Panc1 (cell line): ENCODE data around the gene SNRNP25. TPM values are rescaled to one million over a fixed set of nuclear protein-coding genes. Genes with fewer than 3 reads are reported as not detected.

Experiments
- ATAC-seq: fragments of 200-7000 bp; cut with Tn5 transposase; 2 replicates; pipeline ENCODE4 v1.9.1; 2020; ENCODE audit warnings: mild to moderate bottlenecking, moderate library complexity
- BruUV-seq: library from RNA; stranded (reverse); fragments of 400-500 nt; replicated peaks from 2 replicates; lab custom pipeline; 2021; lab: Mats Ljungman, UMichigan
- CTCF ChIA-PET: fragments of 300-600 bp; sonication (Branson Sonifier 250); formaldehyde crosslinking; loops from one replicate; lab custom pipeline; 2022; ENCODE audit warnings: antibody characterized with exemption; lab: Charles Lee
- POLR2A ChIA-PET: fragments of 300-600 bp; sonication (Branson Sonifier 250); formaldehyde crosslinking; loops from one replicate; lab custom pipeline; 2022; ENCODE audit warnings: antibody characterized with exemption; lab: Charles Lee
- DNase-seq: peaks from one replicate; pipeline ENCODE4 v3.0.0-alpha.2; 2010; ENCODE audit warnings: low read depth, low spot score
- H3K27ac ChIP-seq: 2 replicates; pipeline ENCODE4 v1.5.1; 2011; ENCODE audit warnings: mild to moderate bottlenecking, low read length, inconsistent platforms
- H3K27me3 ChIP-seq: fragments of 200-500 bp; sonication (Bioruptor generic); 2 replicates; pipeline ENCODE4 v1.6.0; 2014; ENCODE audit warnings: low read length, inconsistent platforms; ENCODE audit not compliant: control insufficient read depth, insufficient read depth
- H3K36me3 ChIP-seq: fragments of 200-500 bp; sonication (Bioruptor generic); 2 replicates; pipeline ENCODE4 v1.5.1; 2014; ENCODE audit warnings: inconsistent platforms, mild to moderate bottlenecking, low read length, moderate library complexity; ENCODE audit not compliant: control insufficient read depth, insufficient read depth
- H3K4me1 ChIP-seq: 2 replicates; pipeline ENCODE4 v1.5.1; 2011; ENCODE audit warnings: inconsistent platforms, mild to moderate bottlenecking, low read length, moderate library complexity; ENCODE audit not compliant: control insufficient read depth, insufficient read depth
- H3K4me3 ChIP-seq, 2 experiments: 2 replicates each; pipeline ENCODE4 v1.5.1; 2011 to 2012; ENCODE audit warnings: low read depth in 2 of 2, low read length in 2 of 2, mild to moderate bottlenecking in 2 of 2, inconsistent platforms in 1 of 2, moderate library complexity in 1 of 2
- H3K9me3 ChIP-seq: fragments of 200-500 bp; sonication (Bioruptor generic); 2 replicates; pipeline ENCODE4 v1.5.1; 2014; ENCODE audit warnings: low read depth, mild to moderate bottlenecking, inconsistent platforms, low read length, moderate library complexity; ENCODE audit not compliant: control insufficient read depth, insufficient read depth
- POLR2AphosphoS5 ChIP-seq: IDR thresholded peaks from 2 replicates; pipeline ENCODE4 v1.6.1; 2012; ENCODE audit warnings: mild to moderate bottlenecking, low read depth, low read length, moderate library complexity
- SIN3A ChIP-seq: IDR thresholded peaks from 2 replicates; pipeline ENCODE4 v1.6.1; 2012; ENCODE audit warnings: low read depth, mild to moderate bottlenecking, low read length, moderate library complexity, borderline replicate concordance; ENCODE audit not compliant: insufficient read depth
- TCF7L2 ChIP-seq: IDR thresholded peaks from 2 replicates; pipeline ENCODE4 v1.6.1; 2011; ENCODE audit warnings: mild to moderate bottlenecking, low read depth, low read length, inconsistent platforms
- in situ Hi-C: cut with HindIII; loops from 2 replicates; pipeline ENCODE4 v1.10.0; 2016; ENCODE audit warnings: low sequenced_read_pairs, low pct_unique_long_range_greater_than_20kb
- intact Hi-C: fragments of 100-400 bp; cut with micrococcal nuclease; formaldehyde crosslinking; loops from one replicate; pipeline ENCODE4 v1.10.0; 2022; ENCODE audit not compliant: unreplicated experiment
- total RNA-seq: library from RNA; stranded (reverse); gene quantifications from one replicate; pipeline ENCODE4 v1.2.1, GENCODE V29; 2021; ENCODE audit not compliant: unreplicated experiment
- TF ChIP-seq, protein P1 (sequence below): fragments of 450-650 bp; IDR thresholded peaks from 2 replicates; pipeline ENCODE4 v1.5.1; 2017; ENCODE audit warnings: mild to moderate bottlenecking
- TF ChIP-seq, protein P2 (sequence below), 2 experiments: IDR thresholded peaks; 2 replicates each; pipeline ENCODE4 v1.6.1; 2011 to 2012; ENCODE audit warnings: low read depth in 2 of 2, control low read depth in 1 of 2, low read length in 1 of 2, mild to moderate bottlenecking in 1 of 2, moderate library complexity in 1 of 2; ENCODE audit not compliant: insufficient read depth in 1 of 2

Gene SNRNP25
- total RNA-seq, 1 experiment from 2014 or later = 83.5 TPM

DNA sequence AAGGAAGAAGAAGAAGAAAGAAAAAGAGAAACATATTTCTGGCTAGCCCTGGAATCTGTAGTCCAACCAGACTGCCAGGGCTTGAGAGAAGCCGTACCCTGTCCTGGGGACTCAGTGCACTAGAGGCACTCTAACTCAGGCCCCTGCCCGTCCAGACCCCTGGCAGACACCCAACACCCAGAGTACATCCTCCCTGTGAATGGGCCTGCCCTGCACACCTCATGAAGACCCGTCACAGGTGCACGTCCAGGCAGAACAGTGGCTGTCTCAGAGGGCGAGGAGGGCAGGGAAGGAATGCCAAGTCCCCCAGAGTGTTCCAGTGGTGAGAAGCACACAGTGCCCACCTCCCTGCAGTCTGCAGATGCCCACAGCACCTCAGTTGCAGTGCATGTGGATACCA is 47.4 kb downstream of the SNRNP25 start:
- no peaks in the 10 kb centered on the region for H3K9me3 ChIP-seq
- in situ Hi-C loops = no loop called here
- no peak overlapping the region for H3K27ac ChIP-seq
- ChIA-PET POLR2A (no interaction called here), CTCF (no interaction called here)
- no TSS peak for BruUV-seq
- ATAC-seq = no peak
- 0 out of 2 replicates have a peak, but pooled peaks cover 2% of the 10 kb centered on the region for H3K4me1 ChIP-seq
- no peak overlapping the region for H3K4me3 ChIP-seq
- H3K27me3 ChIP-seq = no peaks in the 10 kb centered on the region
- no peak for TF ChIP-seq SIN3A
- TF ChIP-seq TCF7L2 = no peak
- TF ChIP-seq, protein P1, sequence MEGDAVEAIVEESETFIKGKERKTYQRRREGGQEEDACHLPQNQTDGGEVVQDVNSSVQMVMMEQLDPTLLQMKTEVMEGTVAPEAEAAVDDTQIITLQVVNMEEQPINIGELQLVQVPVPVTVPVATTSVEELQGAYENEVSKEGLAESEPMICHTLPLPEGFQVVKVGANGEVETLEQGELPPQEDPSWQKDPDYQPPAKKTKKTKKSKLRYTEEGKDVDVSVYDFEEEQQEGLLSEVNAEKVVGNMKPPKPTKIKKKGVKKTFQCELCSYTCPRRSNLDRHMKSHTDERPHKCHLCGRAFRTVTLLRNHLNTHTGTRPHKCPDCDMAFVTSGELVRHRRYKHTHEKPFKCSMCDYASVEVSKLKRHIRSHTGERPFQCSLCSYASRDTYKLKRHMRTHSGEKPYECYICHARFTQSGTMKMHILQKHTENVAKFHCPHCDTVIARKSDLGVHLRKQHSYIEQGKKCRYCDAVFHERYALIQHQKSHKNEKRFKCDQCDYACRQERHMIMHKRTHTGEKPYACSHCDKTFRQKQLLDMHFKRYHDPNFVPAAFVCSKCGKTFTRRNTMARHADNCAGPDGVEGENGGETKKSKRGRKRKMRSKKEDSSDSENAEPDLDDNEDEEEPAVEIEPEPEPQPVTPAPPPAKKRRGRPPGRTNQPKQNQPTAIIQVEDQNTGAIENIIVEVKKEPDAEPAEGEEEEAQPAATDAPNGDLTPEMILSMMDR = no peak
- TF ChIP-seq POLR2AphosphoS5 = no peak
- TF ChIP-seq, protein P2, sequence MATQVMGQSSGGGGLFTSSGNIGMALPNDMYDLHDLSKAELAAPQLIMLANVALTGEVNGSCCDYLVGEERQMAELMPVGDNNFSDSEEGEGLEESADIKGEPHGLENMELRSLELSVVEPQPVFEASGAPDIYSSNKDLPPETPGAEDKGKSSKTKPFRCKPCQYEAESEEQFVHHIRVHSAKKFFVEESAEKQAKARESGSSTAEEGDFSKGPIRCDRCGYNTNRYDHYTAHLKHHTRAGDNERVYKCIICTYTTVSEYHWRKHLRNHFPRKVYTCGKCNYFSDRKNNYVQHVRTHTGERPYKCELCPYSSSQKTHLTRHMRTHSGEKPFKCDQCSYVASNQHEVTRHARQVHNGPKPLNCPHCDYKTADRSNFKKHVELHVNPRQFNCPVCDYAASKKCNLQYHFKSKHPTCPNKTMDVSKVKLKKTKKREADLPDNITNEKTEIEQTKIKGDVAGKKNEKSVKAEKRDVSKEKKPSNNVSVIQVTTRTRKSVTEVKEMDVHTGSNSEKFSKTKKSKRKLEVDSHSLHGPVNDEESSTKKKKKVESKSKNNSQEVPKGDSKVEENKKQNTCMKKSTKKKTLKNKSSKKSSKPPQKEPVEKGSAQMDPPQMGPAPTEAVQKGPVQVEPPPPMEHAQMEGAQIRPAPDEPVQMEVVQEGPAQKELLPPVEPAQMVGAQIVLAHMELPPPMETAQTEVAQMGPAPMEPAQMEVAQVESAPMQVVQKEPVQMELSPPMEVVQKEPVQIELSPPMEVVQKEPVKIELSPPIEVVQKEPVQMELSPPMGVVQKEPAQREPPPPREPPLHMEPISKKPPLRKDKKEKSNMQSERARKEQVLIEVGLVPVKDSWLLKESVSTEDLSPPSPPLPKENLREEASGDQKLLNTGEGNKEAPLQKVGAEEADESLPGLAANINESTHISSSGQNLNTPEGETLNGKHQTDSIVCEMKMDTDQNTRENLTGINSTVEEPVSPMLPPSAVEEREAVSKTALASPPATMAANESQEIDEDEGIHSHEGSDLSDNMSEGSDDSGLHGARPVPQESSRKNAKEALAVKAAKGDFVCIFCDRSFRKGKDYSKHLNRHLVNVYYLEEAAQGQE (IDR thresholded peaks at IDR 0.05; ENCODE audit: insufficient read depth in 1 of 2, low read depth in 2 of 2, low read length in 1 of 2) = no peak
- intact Hi-C loops = no loop called here
- H3K36me3 ChIP-seq = no peaks in the 10 kb centered on the region
- no peak for DNase-seq

DNA sequence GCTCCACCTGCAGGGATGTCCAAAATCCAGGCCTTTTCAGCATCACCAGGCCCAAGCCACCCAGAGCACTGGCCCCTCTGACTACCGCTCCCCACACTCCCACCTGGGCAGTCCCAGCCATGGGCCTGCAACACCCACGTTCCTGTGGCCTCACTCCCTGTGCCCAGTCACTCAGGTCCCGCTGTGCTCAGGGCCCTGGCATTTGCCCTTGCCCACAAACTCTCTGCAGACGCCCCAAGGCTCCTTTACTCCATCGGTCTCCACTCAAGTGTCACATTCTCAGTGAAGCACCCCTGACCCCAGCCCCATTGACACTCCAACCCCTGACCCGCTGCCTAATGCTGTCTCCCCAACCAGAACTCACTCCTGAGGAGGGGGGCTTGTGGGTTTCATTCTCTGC is 48.0 kb downstream of the SNRNP25 start:
- ChIA-PET POLR2A (no interaction called here), CTCF (no interaction called here)
- H3K36me3 ChIP-seq = no peaks in the 10 kb centered on the region
- no peak overlapping the region for H3K27ac ChIP-seq
- no peaks in the 10 kb centered on the region for H3K9me3 ChIP-seq
- H3K4me1 ChIP-seq = 0 out of 2 replicates have a peak, but pooled peaks cover 2% of the 10 kb centered on the region
- intact Hi-C loops (no loop called here), in situ Hi-C loops (no loop called here)
- H3K4me3 ChIP-seq = no peak overlapping the region
- TF ChIP-seq SIN3A (no peak), TCF7L2 (no peak), POLR2AphosphoS5 (no peak)
- TF ChIP-seq, protein P2 (IDR thresholded peaks at IDR 0.05; ENCODE audit: insufficient read depth in 1 of 2, low read depth in 2 of 2, low read length in 1 of 2) = no peak
- TF ChIP-seq, protein P1 = no peak
- ATAC-seq (no peak), DNase-seq (no peak)
- no peaks in the 10 kb centered on the region for H3K27me3 ChIP-seq
- BruUV-seq = no TSS peak
